ENCODE results near the gene VASH2.

The VASH2 gene

DNA sequence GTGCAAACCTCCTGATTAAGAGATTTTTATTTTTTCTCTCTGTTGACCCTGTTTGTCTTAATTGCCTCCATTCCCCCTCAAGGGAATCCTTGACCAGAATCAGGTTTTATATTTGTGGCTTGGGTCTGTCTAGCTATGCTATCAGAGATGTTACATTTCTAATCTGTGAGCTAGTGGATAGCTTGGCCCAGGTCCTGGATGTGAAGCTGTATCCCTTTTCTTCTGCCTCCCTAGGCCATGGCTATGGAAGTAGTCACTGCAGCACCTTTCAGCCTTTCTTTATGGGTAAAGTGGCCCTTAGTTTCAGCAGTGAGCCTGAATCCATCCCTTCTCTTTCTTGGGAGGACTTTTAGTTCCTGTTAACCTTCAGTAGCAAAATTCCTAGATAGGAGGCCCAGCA, 82.3 kb downstream of the VASH2 start:
- no peak for DNase-seq (ENCODE audit: low read depth, low spot score)

DNA sequence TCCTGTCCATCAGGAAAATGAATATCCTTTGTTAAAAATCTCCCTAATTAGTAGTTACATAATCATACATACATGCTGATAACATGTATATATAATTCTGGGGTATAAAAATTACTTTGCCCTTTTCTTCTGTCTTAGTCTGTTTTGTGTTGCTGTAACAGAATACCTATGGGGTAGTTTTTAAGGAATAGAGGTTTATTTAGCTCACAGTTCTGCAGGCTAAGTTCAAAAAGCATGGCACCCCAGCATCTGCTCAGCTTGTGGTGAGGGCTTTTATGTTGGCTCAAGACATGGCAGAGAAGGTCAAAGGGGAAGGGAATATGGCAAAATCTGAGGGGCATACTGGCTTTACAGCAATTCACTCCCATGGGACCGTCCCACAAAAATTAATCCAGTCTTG, 84.4 kb downstream of the VASH2 start:
- no peak for DNase-seq (ENCODE audit: low read depth, low spot score)

DNA sequence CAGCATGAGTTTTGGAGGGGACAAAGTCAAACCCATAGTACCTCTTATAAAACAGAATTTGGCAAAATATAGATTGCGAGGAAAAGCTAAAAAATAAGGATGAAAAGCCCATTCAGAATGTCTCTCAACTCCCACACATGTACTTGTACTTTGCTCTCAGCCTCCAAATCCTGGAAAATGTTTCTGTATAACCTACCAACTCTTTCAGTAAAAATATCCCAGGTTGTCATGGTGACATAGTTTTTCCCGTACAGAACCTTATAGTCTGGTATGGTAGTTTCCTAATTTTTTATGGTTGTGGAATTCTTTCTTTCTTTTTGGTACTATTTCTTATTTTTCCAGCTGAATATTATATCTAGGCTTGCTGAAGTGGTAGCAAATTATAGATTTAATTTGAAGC, 85.2 kb downstream of the VASH2 start:
- no peak for DNase-seq (ENCODE audit: low read depth, low spot score)

Data from activated naive CD8-positive, alpha-beta T cell treated with anti-CD3 and anti-CD28 coated beads, Interleukin-2, amount 50 U/mL, for 16 hours (primary cell).